Right cardiac atrium (tissue), 5 donors: Measurements from ENCODE around the gene AHRR. TPM values are rescaled to one million over a fixed set of nuclear protein-coding genes. Genes with fewer than 3 reads are reported as not detected.
A peak's percentile ranks its signal among the peaks of the same experiment; 100 is the strongest.
"Not testable (repeated sequence)": the region's sequence is repeated elsewhere in the genome, so short reads cannot be mapped to it uniquely, and the experiment has no call there.

ENCODE experiments used
- ATAC-seq, 2 donors: fragments of 200-7000 bp; cut with Tn5 transposase; one replicate each; pipeline versions ENCODE4 v1.8.0 to v1.9.1; 2020; ENCODE audit warnings: moderate library complexity in 2 of 2, mild to moderate bottlenecking in 1 of 2
- DNase-seq, 3 donors: peaks; one replicate each; pipeline ENCODE4 v3.0.0-alpha.2; 2020
- H3K27ac ChIP-seq: one replicate; pipeline ENCODE4 v1.5.1; 2013; ENCODE audit warnings: mild to moderate bottlenecking, low read length, control low read depth, moderate library complexity
- H3K27me3 ChIP-seq: one replicate; pipeline ENCODE4 v1.6.1; 2013; ENCODE audit not compliant: control insufficient read depth, insufficient read depth
- H3K4me1 ChIP-seq: one replicate; pipeline ENCODE4 v1.6.1; 2013; ENCODE audit warnings: low read length; ENCODE audit not compliant: control insufficient read depth, insufficient read depth
- H3K4me3 ChIP-seq: one replicate; pipeline ENCODE4 v1.5.1; 2013; ENCODE audit warnings: low read length, control low read depth
- H3K9me3 ChIP-seq: one replicate; pipeline ENCODE4 v1.6.1; 2013; ENCODE audit warnings: low read length; ENCODE audit not compliant: control insufficient read depth
- WGBS: extraction: QIAGEN DNeasy Blood & Tissue Kit; methylation state at CpG from one replicate; pipeline ENCODE4 v1.1.7; 2013; 5-methylcytosine and 5-hydroxymethylcytosine counted together
- intact Hi-C, 4 donors: fragments of 100-400 bp; cut with DNase I; formaldehyde crosslinking; loops; one replicate each; pipeline versions ENCODE4 v1.11.0 to v1.14.0; 2022 to 2023
- polyA plus RNA-seq: library from polyadenylated mRNA; stranded (reverse); fragments of 200-250 nt; gene quantifications from one replicate; pipeline ENCODE4 v1.2.3, GENCODE V29; 2013
- total RNA-seq, 4 donors: library from RNA; stranded (reverse); fragmentation: NEBNext Ultra II Directional; extraction: Animal tissue kit (Norgen Biotek cat#: 25700); gene quantifications; one replicate each; pipeline ENCODE4 v1.2.1, GENCODE V29; 2021
- donor health status: healthy with polysubstance abuse.
- donor health status: DM: no; HTN: yes; CAD: no.
- donor health status: DM: no; HTN: no; CAD: no.
- donor health status: DM: no; HTN: yes; CAD: no; lungs with severe emphysema.
- donor health status: DM: yes; HTN: yes; CAD: no.

Gene AHRR
- total and polyA plus RNA-seq, 5 donors: 0.17 to 3.7 (median 0.41) TPM

- ATAC-seq: no peak
- H3K4me1 ChIP-seq: no peaks in the 10 kb centered on the region
- intact Hi-C loops: no loop called here
- DNase-seq: peak in 1 of 3 donors; percentile 43
- no peaks in the 10 kb centered on the region for H3K27me3 ChIP-seq
- H3K9me3 ChIP-seq: no peaks in the 10 kb centered on the region
- no peak overlapping the region for H3K4me3 ChIP-seq
- WGBS: 94% methylated on average over 10 of the region's 10 CpGs
- no peak overlapping the region for H3K27ac ChIP-seq
Measured at GRCh38 chr5:377326-377981, 55.9 kb downstream of the AHRR start.

- Histone ChIP-seq H3K9me3 (no peaks in the 10 kb centered on the region), H3K4me1 (no peaks in the 10 kb centered on the region), H3K27ac (no peak overlapping the region), H3K4me3 (no peak overlapping the region), H3K27me3 (no peaks in the 10 kb centered on the region)
- DNase-seq (no peak), ATAC-seq (no peak)
- 77% methylated on average over 8 of the region's 8 CpGs for WGBS
- intact Hi-C loops: no loop called here
Measured at GRCh38 chr5:378301-378891, 56.9 kb downstream of the AHRR start.

GRCh38 chr5:378976-379742 lies 57.6 kb downstream of the AHRR start:
- Histone ChIP-seq H3K4me3 (no peak overlapping the region), H3K27ac (no peak overlapping the region), H3K9me3 (no peaks in the 10 kb centered on the region), H3K27me3 (no peaks in the 10 kb centered on the region), H3K4me1 (no peaks in the 10 kb centered on the region)
- intact Hi-C loops: no loop called here
- WGBS: 88% methylated on average over 16 of the region's 16 CpGs
- DNase-seq (peak in 1 of 3 donors; percentile 14), ATAC-seq (no peak)

- peaks cover 3% of the 10 kb centered on the region for H3K9me3 ChIP-seq
- no peak for DNase-seq
- no peak for ATAC-seq
- intact Hi-C loops: no loop called here
- H3K4me1 ChIP-seq: no peaks in the 10 kb centered on the region
- H3K27ac ChIP-seq: no peak overlapping the region
- H3K27me3 ChIP-seq: no peaks in the 10 kb centered on the region
- no peak overlapping the region for H3K4me3 ChIP-seq
- WGBS: 69% methylated on average over 2 of the region's 2 CpGs
Measured at GRCh38 chr5:380701-381309, 59.3 kb downstream of the AHRR start.

DNA sequence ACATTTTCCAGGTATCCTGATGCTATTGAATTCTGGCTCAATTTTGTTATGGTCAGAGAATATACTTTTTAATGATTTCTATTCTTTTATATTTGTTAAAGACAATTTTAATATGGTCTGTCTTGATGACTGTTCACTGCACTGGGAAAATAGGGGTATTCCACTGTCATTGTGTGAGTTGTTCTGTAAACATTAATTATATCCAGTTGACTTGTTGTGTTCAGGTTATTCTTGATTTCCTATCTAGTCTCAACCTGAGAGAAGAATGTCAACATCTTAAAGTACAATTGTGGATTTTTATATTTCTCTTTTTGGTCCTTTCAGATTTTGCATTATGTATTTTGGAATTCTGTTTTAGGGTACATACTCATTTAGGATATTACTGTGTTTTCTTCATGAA lies 61.6 kb downstream of the AHRR start:
- Histone ChIP-seq H3K4me3 (no peak overlapping the region), H3K27ac (no peak overlapping the region), H3K27me3 (no peaks in the 10 kb centered on the region), H3K9me3 (peaks cover 8% of the 10 kb centered on the region), H3K4me1 (no peaks in the 10 kb centered on the region)
- intact Hi-C loops: no loop called here
- no peak for DNase-seq
- no peak for ATAC-seq

DNA sequence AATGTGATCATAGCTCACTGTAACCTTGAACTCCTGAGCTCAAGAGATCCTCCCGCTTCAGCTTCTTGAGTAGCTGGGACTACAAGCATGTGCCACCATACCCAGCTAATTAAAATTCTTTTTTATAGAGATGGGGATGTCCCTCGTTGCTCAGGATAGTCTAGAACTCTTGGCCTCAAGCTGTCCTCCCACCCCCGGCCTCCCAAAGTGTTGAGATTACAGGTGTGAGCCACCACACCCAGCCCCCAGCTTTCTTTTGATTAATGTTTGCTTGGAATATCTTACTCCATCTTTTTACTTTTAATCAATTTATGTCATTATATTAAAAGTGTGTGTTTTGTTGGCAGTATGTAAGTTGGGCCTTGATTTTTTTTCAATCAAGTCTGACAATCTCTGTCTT lies 62.1 kb downstream of the AHRR start:
- H3K27ac ChIP-seq: no peak overlapping the region
- no peaks in the 10 kb centered on the region for H3K4me1 ChIP-seq
- DNase-seq: no peak
- WGBS: 76% methylated on average over 3 of the region's 3 CpGs
- no peaks in the 10 kb centered on the region for H3K27me3 ChIP-seq
- intact Hi-C loops: no loop called here
- ATAC-seq: no peak
- H3K4me3 ChIP-seq: no peak overlapping the region
- peaks cover 8% of the 10 kb centered on the region for H3K9me3 ChIP-seq

DNA sequence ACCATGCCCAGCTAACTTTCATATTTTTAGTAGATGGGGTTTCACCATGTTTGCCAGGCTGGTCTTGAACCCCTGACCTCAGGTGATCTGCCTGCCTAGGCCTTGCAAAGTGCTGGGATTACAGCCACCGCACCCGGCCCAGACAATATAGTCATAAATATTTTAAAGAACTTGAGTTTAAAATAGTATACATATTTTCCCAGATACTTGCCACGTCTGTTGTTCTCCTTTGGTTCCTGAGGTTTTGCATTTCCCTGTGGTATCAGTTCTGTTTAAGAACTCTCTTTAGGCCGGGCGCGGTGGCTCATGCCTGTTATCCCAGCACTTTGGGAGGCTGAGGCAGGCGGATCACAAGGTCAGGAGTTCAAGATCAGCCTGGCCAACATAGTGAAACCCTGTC lies 63.1 kb downstream of the AHRR start:
- ATAC-seq, H3K4me1 ChIP-seq, H3K4me3 ChIP-seq, H3K27ac ChIP-seq, H3K9me3 ChIP-seq, H3K27me3 ChIP-seq, intact Hi-C loops: not testable (repeated sequence)
- 87% methylated on average over 7 of the region's 7 CpGs for WGBS
- peak in 1 of 3 donors; percentile 7 for DNase-seq

- DNase-seq: no peak
- Histone ChIP-seq H3K4me1 (no peaks in the 10 kb centered on the region), H3K27ac (no peak overlapping the region), H3K4me3 (no peak overlapping the region), H3K27me3 (no peaks in the 10 kb centered on the region), H3K9me3 (peaks cover 8% of the 10 kb centered on the region)
- intact Hi-C loops: no loop called here
- 96% methylated on average over 1 of the region's 1 CpG for WGBS
- no peak for ATAC-seq
Measured at GRCh38 chr5:385321-385720, 63.8 kb downstream of the AHRR start.

DNA sequence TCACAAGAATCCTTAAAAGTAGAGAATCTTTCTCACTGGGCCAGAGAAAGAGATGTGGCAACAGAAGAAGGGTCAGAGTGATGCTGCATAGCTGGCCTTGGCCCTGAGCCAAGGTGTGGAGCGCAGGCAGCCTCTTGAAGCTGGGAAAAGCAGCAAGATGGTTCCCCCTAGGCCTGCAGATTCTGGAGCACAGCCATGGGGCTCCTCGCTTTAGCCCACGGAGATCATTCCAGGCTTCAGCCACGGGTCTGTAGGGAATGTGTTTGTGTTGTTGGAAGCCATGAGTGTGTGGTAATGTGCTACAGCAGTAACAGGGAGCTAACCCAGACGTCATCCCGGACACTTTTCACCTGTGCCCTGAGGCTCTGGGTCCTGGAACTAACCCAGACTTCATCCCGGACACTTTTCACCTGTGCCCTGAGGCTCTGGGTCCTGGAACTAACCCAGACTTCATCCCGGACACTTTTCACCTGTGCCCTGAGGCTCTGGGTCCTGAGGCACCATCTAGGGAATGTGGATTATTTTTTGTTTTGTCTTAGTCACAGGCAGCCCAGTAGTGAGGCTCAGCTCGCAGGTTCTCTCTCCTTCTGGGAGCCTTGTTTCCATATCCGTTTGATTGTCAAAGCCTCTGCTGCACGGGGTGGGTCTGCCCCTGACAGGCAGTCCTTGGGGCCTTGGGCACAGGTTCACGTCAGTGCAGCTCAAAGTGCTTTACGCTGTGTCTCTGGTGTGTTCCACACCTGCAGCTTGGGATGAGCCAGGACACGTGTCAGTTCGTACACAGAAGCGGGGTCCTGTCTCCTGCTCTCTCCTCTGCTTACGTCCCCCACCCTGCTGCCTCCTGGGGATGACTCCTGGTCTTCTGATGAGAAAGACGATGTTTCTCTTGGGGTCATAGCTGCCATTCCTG lies 65.2 kb downstream of the AHRR start:
- Histone ChIP-seq H3K27ac (no peak overlapping the region), H3K27me3 (no peaks in the 10 kb centered on the region), H3K4me1 (no peaks in the 10 kb centered on the region), H3K4me3 (no peak overlapping the region), H3K9me3 (peaks cover 9% of the 10 kb centered on the region)
- intact Hi-C loops: no loop called here
- DNase-seq (no peak), ATAC-seq (no peak)
- WGBS: 77% methylated on average over 18 of the region's 18 CpGs

DNA sequence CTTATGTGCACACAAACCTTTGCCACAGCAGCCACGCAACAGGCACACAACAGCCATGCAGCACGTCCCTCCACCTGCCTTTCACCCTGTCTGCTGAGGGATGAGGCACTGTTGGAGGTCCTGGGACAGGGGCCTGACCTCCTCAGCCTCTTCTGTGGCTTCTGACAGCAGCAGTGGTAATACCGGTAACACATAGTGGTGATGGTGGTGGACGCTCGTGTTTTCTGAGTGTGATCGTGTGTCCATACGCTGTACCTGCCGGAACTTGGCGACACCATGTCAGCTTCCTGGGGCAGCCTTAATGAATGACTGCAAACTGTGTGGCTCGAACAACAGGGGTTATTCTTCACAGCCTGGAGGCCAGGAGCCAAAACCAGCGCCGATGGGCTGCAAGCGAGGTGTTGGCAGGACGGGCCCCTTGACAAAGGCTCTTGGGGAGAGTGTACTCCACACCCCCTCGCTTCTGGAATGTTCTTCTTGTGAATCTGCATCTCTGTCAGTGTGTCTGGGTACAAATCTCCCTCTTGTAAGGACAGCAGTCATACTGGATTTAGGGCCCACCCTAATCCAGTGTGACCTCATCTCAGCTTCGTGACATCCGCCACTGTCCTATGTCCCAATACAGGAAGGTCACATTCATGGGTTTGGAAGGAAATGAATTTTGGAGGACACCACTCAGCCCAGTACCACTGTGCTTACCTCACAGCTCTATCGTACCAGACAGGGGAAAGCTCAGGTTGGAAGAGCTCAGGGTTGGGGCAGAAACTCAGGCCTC lies 66.2 kb downstream of the AHRR start:
- 87% methylated on average over 18 of the region's 18 CpGs for WGBS
- DNase-seq (no peak), ATAC-seq (no peak)
- Histone ChIP-seq H3K27me3 (no peaks in the 10 kb centered on the region), H3K4me3 (no peak overlapping the region), H3K27ac (no peak overlapping the region), H3K9me3 (peaks cover 9% of the 10 kb centered on the region), H3K4me1 (no peaks in the 10 kb centered on the region)
- intact Hi-C loops: no loop called here
